Parathyroid adenoma (tissue), 2 donors: ENCODE data around the gene PRKCH.

Experiments
- H2AFZ ChIP-seq: fragments of 300-600 bp; sonication (generic); one replicate; pipeline ENCODE4 v1.7.0; 2017; ENCODE audit warnings: antibody characterized with exemption, mild to moderate bottlenecking
- H3K27ac ChIP-seq: fragments of 300-600 bp; sonication (generic); one replicate; pipeline ENCODE4 v1.7.0; 2017
- H3K27me3 ChIP-seq: fragments of 300-600 bp; sonication (generic); one replicate; pipeline ENCODE4 v1.7.0; 2017; ENCODE audit warnings: low read length; ENCODE audit not compliant: control insufficient read depth, insufficient read depth
- H3K36me3 ChIP-seq: fragments of 300-600 bp; sonication (generic); one replicate; pipeline ENCODE4 v1.7.0; 2017; ENCODE audit warnings: low read length; ENCODE audit not compliant: control insufficient read depth, insufficient read depth
- H3K4me1 ChIP-seq: fragments of 300-600 bp; sonication (generic); one replicate; pipeline ENCODE4 v1.7.0; 2017; ENCODE audit warnings: control low read depth
- H3K4me2 ChIP-seq: fragments of 300-600 bp; sonication (generic); one replicate; pipeline ENCODE4 v1.7.0; 2017; ENCODE audit warnings: low read length
- H3K4me3 ChIP-seq: fragments of 300-600 bp; sonication (generic); one replicate; pipeline ENCODE4 v1.7.0; 2017; ENCODE audit warnings: low read depth, low read length
- H3K79me2 ChIP-seq: fragments of 300-600 bp; sonication (generic); one replicate; pipeline ENCODE4 v1.7.0; 2017; ENCODE audit warnings: control low read depth
- H3K9ac ChIP-seq: fragments of 300-600 bp; sonication (generic); one replicate; pipeline ENCODE4 v1.7.0; 2017; ENCODE audit warnings: mild to moderate bottlenecking
- H3K9me3 ChIP-seq: fragments of 300-600 bp; sonication (generic); one replicate; pipeline ENCODE4 v1.7.0; 2017; ENCODE audit warnings: low read length; ENCODE audit not compliant: control insufficient read depth
- TF ChIP-seq, protein P1 (sequence below): fragments of 300-600 bp; sonication (generic); IDR thresholded peaks from one replicate; pipeline ENCODE4 v1.7.0; 2017; ENCODE audit warnings: antibody characterized with exemption, mild to moderate bottlenecking
- donor health status: primary hyperparathyroidism.

PRKCH gene

DNA sequence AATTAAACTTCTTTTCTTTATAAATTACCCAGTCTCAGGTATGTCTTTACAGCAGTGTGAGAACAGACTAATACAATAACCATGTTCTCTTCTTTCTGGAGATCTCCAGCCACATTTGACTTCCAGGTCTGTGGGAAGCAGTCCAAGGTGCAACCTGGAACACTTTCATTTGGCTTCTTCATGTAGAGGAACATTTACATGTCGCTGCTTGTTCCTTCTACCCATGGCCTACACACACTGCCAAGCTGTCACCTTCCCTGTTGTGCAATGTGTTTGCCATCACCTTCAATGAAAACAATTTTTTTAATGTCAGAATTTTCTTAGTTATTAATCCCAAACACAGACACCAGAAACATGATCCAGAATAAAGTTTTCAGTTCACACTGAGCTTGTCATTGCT lies 104.7 kb downstream of the PRKCH start:
- no peaks in the 10 kb centered on the region for H3K9me3 ChIP-seq
- no peak overlapping the region for H3K4me2 ChIP-seq
- peaks cover 4% of the 10 kb centered on the region for H3K79me2 ChIP-seq
- H3K4me1 ChIP-seq = peaks cover 2% of the 10 kb centered on the region
- no peaks in the 10 kb centered on the region for H3K27me3 ChIP-seq
- no peak overlapping the region for H3K27ac ChIP-seq
- no peak overlapping the region for H3K4me3 ChIP-seq
- no peak overlapping the region for H3K9ac ChIP-seq
- TF ChIP-seq, protein P1, sequence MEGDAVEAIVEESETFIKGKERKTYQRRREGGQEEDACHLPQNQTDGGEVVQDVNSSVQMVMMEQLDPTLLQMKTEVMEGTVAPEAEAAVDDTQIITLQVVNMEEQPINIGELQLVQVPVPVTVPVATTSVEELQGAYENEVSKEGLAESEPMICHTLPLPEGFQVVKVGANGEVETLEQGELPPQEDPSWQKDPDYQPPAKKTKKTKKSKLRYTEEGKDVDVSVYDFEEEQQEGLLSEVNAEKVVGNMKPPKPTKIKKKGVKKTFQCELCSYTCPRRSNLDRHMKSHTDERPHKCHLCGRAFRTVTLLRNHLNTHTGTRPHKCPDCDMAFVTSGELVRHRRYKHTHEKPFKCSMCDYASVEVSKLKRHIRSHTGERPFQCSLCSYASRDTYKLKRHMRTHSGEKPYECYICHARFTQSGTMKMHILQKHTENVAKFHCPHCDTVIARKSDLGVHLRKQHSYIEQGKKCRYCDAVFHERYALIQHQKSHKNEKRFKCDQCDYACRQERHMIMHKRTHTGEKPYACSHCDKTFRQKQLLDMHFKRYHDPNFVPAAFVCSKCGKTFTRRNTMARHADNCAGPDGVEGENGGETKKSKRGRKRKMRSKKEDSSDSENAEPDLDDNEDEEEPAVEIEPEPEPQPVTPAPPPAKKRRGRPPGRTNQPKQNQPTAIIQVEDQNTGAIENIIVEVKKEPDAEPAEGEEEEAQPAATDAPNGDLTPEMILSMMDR = no peak
- H3K36me3 ChIP-seq = no peaks in the 10 kb centered on the region
- H2AFZ ChIP-seq = no peak overlapping the region

DNA sequence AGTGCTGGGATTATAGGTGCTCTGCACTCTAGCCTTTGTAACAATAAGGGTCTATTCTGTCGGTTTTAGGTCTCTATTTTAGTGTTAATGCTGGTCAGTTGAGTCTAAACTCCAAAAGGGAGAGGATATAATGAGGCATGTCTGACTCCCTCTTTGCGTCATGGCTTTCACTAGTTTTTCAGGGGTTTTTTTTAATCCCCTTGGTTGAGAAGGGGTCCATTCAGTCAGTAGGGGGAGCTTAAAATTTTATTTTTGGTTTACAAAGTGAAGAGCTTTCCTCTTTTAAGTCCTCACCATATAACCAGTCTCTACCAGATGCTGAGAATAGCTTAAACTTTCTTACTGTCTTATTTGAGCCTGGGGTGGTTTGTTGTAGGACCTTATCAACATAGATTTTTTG lies 106.9 kb downstream of the PRKCH start:
- no peak overlapping the region for H3K4me3 ChIP-seq
- peaks cover 4% of the 10 kb centered on the region for H3K79me2 ChIP-seq
- no peaks in the 10 kb centered on the region for H3K9me3 ChIP-seq
- no peaks in the 10 kb centered on the region for H3K4me1 ChIP-seq
- no peak overlapping the region for H2AFZ ChIP-seq
- TF ChIP-seq, protein P1 = no peak
- no peak overlapping the region for H3K9ac ChIP-seq
- no peaks in the 10 kb centered on the region for H3K27me3 ChIP-seq
- H3K36me3 ChIP-seq = no peaks in the 10 kb centered on the region
- no peak overlapping the region for H3K27ac ChIP-seq
- no peak overlapping the region for H3K4me2 ChIP-seq

DNA sequence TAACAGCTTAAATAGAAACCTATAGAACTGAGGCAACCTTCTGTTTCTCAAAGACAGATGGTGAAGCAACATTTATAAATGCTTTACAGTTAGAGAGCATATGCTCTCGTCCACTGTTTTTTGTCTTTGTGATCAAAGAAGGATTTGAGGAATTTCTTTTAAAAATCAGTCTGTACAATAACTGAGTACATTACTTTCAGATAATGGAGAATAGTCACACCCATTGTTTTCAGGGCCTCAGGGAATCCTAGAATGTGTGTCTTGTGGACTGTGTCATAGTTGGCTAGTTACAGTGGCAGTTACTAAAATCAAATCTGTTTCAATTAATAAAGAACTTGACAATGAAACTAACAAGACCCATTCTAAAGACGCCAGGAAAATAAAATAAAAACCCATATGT lies 107.9 kb downstream of the PRKCH start:
- Histone ChIP-seq H3K36me3 (no peaks in the 10 kb centered on the region), H3K4me2 (no peak overlapping the region), H3K4me3 (no peak overlapping the region), H3K9me3 (no peaks in the 10 kb centered on the region), H3K27me3 (no peaks in the 10 kb centered on the region), H3K4me1 (peaks cover 3% of the 10 kb centered on the region), H3K9ac (no peak overlapping the region), H3K27ac (no peak overlapping the region), H2AFZ (no peak overlapping the region), H3K79me2 (peaks cover 4% of the 10 kb centered on the region)
- TF ChIP-seq, protein P1 = no peak

DNA sequence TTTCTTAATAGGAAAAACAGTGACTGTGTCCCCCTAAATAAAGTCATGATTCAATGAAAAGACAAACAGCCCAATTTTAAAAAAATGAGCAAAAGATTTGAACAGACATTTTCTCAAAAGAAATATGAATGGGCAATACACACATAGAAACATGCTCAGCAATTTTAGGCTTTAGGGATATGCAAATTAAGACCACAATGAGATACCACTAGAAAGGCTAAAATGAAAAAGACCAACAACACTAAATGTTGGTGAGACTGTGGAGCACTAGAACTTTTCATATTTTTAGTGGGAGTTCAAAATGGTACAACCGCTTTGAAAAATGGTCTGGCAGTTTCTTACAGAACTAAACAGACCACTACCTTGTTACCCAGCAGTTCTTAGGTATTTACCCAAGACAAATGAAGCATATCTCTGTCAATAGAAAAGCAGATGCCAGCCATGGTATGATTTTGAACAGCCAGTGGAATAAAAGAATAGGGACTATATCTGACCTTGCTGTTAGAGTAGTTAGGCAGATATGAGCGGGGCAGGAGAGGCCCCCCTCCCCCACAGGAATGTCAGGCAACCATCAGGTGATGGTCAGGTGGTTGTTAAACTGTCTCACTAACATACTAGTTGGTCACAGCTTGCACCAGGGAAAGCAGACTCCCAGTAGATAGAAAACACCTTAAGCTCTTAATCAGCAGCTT lies 108.8 kb downstream of the PRKCH start:
- Histone ChIP-seq H2AFZ (no peak overlapping the region), H3K4me3 (no peak overlapping the region), H3K9me3 (no peaks in the 10 kb centered on the region), H3K4me1 (peaks cover 3% of the 10 kb centered on the region), H3K9ac (no peak overlapping the region), H3K27ac (no peak overlapping the region), H3K4me2 (no peak overlapping the region), H3K27me3 (no peaks in the 10 kb centered on the region), H3K36me3 (no peaks in the 10 kb centered on the region), H3K79me2 (peaks cover 4% of the 10 kb centered on the region)
- TF ChIP-seq, protein P1 = no peak

DNA sequence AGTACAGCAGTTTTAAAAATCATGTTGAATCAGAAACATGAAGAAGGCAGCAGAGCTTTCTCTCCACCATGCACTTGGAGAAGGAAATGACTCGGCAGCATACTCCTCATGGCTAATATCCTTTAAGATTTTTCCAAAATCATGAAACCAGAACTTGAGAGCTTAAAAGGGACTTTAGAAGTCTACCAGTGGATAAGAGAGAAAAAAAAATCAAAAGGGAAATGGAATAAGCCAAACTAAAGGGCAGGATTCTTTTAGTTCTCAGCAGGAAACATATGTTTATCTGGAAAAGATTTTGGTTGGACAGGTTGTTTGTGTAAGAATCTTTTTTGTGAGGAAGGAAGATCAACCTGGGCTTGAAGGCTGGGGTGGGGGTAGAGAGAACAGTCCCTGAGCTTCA lies 111.8 kb downstream of the PRKCH start:
- Histone ChIP-seq H3K27ac (no peak overlapping the region), H3K27me3 (no peaks in the 10 kb centered on the region), H2AFZ (no peak overlapping the region), H3K79me2 (no peaks in the 10 kb centered on the region), H3K9me3 (no peaks in the 10 kb centered on the region), H3K36me3 (no peaks in the 10 kb centered on the region), H3K9ac (no peak overlapping the region), H3K4me3 (no peak overlapping the region), H3K4me2 (no peak overlapping the region), H3K4me1 (peaks cover 3% of the 10 kb centered on the region)
- TF ChIP-seq, protein P1 = no peak
